Muscle of arm (tissue), 14 donors: Measurements from ENCODE around the gene MAEA. TPM values are rescaled to one million over a fixed set of nuclear protein-coding genes. Genes with fewer than 3 reads are reported as not detected.
A peak's percentile ranks its signal among the peaks of the same experiment; 100 is the strongest.

ENCODE experiments used
- DNase-seq: peaks from one replicate; pipeline ENCODE4 v3.0.0-alpha.2; 2013
- long read RNA-seq, 11 donors: transcript quantifications; one replicate each; lab custom pipeline, GENCODE V29; 2026
- polyA plus RNA-seq, 12 donors: library from polyadenylated mRNA; unstranded; fragments of 120-200 nt; gene quantifications; one replicate each; pipeline ENCODE4 v1.2.1, GENCODE V29; 2013; ENCODE audit not compliant: insufficient read length in 12 of 12

MAEA gene
- 10 to 100 TPM in 11 of 12 donors, not detected in 1; 27.3 to 58.0 (median 35.1) TPM for polyA plus RNA-seq
- long read RNA-seq, donor 1, transcript MAEA-202 (9 exons, 2,222 nt) = major isoform, 10 of 20 reads
- long read RNA-seq, donor 1, partial matches to known transcripts = 5 of 20 reads
- long read RNA-seq, donor 1, other reads (novel, unspliced or antisense) = 0 of 20 reads
- long read RNA-seq, donor 2, transcript MAEA-202 (9 exons, 2,222 nt) = major isoform, 20 of 23 reads
- long read RNA-seq, donor 2, partial matches to known transcripts = 0 of 23 reads
- long read RNA-seq, donor 2, other reads (novel, unspliced or antisense) = 0 of 23 reads
- long read RNA-seq, donor 3, transcript MAEA-202 (9 exons, 2,222 nt) = major isoform, 13 of 32 reads
- long read RNA-seq, donor 3, partial matches to known transcripts = 18 of 32 reads
- long read RNA-seq, donor 3, other reads (novel, unspliced or antisense) = 0 of 32 reads
- long read RNA-seq, donor 4, transcript MAEA-202 (9 exons, 2,222 nt) = major isoform, 5 of 9 reads
- long read RNA-seq, donor 4, partial matches to known transcripts = 0 of 9 reads
- long read RNA-seq, donor 4, other reads (novel, unspliced or antisense) = 0 of 9 reads
- long read RNA-seq, donor 5, transcript MAEA-202 (9 exons, 2,222 nt) = major isoform, 14 of 15 reads
- long read RNA-seq, donor 5, partial matches to known transcripts = 0 of 15 reads
- long read RNA-seq, donor 5, other reads (novel, unspliced or antisense) = 0 of 15 reads
- long read RNA-seq, donor 6, transcript MAEA-202 (9 exons, 2,222 nt) = major isoform, 9 of 9 reads
- long read RNA-seq, donor 6, partial matches to known transcripts = 0 of 9 reads
- long read RNA-seq, donor 6, other reads (novel, unspliced or antisense) = 0 of 9 reads
- long read RNA-seq, donor 7, transcript MAEA-202 (9 exons, 2,222 nt) = major isoform, 9 of 22 reads
- long read RNA-seq, donor 7, partial matches to known transcripts = 13 of 22 reads
- long read RNA-seq, donor 7, other reads (novel, unspliced or antisense) = 0 of 22 reads
- long read RNA-seq, donor 8, transcript MAEA-202 (9 exons, 2,222 nt) = major isoform, 14 of 44 reads
- long read RNA-seq, donor 8, partial matches to known transcripts = 27 of 44 reads
- long read RNA-seq, donor 8, other reads (novel, unspliced or antisense) = 0 of 44 reads
- long read RNA-seq, donor 9, transcript MAEA-202 (9 exons, 2,222 nt) = major isoform, 8 of 31 reads
- long read RNA-seq, donor 9, partial matches to known transcripts = 21 of 31 reads
- long read RNA-seq, donor 9, other reads (novel, unspliced or antisense) = 0 of 31 reads
- long read RNA-seq, donor 10, full-length matches to known transcripts = 20 of 36 reads
- long read RNA-seq, donor 10, partial matches to known transcripts = 16 of 36 reads
- long read RNA-seq, donor 10, other reads (novel, unspliced or antisense) = 0 of 36 reads
- long read RNA-seq, donor 11, transcript MAEA-202 (9 exons, 2,222 nt) = major isoform, 7 of 29 reads
- long read RNA-seq, donor 11, partial matches to known transcripts = 21 of 29 reads
- long read RNA-seq, donor 11, other reads (novel, unspliced or antisense) = 0 of 29 reads

DNA sequence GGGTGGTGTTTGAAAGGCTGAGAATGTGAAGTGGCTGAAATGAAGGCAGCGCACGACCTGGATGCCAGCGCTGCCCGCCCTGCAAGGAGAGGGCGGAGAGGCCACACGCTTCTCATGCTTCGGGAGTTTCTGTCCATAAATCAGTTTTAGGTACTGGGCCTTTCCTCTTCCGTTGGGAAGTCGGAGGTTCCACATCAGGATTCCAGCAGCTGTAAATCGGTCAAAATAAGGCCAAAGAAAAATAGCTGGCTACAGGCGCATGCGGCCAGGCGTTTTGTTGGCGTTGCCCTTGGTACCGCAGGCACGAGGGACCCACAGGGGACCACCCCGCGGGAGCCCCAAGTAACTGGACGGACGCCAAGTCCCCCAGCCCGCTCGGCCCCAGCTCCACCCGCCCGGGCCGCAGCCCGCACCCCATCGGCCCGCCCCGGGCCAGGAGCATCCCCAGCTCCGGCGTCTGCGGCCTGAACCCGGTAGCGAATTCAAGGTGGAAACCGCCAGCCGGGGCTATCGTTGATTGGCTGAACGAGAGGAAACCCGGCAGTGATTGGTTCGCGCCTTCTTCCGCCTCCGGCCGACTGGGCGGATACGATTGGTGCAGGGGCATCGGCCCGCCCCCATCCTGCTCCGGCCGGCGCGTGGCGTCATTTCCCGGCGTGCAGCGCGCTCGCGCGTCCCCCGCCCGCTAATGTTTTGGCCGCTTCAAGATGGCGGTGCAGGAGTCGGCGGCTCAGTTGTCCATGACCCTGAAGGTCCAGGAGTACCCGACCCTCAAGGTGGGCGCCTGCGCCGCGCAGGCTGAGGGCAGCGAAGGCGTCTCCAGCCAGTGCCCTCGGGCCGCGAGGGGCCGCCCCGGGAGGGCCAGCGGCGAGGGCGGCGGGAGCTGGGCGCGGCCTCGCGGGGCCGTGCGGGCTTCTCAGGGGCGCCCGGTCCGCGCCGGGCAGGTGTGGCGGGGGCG is at the start of gene MAEA:
TSS of gene MAEA (plus strand) at position 685 of the 958 bp plus-strand sequence. CDS start at position 708, 23 bp downstream.
- DNase-seq = peak; percentile 98

GRCh38 chr4:1239950-1240307 is 49.8 kb upstream of the MAEA start:
- no peak for DNase-seq

GRCh38 chr4:1240721-1241465 is 48.8 kb upstream of the MAEA start:
- DNase-seq = no peak

- DNase-seq = no peak
Observed at GRCh38 chr4:1241466-1241935, 48.2 kb upstream of the MAEA start.

DNA sequence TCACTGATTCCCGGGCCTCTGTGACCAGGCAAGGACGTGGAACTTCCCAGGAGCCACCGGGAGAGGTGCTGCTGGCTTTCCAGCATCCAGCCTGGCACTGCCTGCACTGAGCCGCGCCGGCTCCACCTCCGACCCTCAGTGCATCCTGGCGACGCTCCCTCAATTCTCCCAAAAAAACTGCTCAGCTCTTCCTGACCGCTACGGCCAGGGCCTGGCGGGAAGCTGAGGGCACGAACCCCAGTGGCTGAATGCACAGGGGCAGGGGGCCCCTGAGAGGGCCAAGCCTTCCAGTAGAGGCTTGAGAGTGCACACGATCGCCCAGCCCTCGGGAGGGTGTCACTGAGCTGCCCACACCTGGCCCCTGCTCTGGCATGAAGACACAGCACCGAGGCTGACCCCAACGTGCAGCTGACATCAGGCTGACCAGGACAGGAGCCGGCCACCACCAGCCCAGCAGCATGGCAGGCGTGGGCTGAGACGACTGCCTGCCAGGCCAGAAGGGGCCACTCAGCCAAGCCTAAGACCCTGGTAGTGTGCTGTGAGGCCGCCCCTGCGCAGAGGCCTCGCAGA is 47.7 kb upstream of the MAEA start:
- no peak for DNase-seq

GRCh38 chr4:1242506-1243450 is 46.9 kb upstream of the MAEA start:
- no peak for DNase-seq

GRCh38 chr4:1243451-1244080 is 46.1 kb upstream of the MAEA start:
- no peak for DNase-seq

DNA sequence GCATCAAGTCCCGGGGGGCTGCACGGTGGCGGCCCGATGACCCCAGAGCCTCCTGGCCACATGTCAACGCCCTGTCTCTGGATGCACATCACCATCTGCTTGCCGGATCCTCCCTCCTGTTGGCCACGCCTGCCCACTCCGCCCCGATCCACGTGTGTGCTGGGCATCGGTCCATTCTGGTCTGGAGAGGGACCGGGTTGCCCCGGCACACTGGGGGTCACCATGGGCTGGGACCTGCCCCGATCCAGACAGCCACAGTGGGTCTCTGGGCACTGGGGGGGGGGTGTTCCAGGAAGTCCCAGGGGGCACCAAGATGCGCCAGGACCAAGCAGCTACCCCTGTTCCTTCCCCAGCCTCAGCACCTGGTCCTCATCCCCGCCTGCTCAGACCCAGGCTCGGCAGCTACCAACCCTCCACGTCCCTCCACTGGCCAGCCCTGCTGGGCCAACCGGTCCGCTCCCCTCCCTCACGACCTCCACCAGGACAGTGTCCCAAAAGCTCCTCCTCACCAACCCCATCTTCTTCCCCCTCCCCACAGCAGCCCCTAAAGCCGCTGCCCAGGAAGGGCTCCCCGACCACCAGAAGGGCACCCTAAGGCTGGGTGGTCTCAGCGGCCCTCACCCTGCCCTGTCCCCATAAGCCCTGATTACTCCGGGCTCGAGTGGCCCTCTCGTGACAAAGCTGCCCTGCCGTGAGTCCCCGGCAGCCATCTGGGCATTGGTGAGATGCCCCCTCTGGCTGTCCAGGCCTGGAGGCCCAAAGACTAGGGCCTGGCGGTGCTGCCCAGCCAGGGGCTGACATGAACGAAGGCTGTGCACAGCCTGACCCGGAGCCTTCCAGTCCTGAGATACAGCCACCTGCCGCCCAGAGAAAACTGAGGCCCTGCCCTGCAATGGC is 45.4 kb upstream of the MAEA start:
- DNase-seq = no peak

GRCh38 chr4:1244978-1245471 is 44.7 kb upstream of the MAEA start:
- no peak for DNase-seq

GRCh38 chr4:1245481-1246051 is 44.1 kb upstream of the MAEA start:
- no peak for DNase-seq

DNA sequence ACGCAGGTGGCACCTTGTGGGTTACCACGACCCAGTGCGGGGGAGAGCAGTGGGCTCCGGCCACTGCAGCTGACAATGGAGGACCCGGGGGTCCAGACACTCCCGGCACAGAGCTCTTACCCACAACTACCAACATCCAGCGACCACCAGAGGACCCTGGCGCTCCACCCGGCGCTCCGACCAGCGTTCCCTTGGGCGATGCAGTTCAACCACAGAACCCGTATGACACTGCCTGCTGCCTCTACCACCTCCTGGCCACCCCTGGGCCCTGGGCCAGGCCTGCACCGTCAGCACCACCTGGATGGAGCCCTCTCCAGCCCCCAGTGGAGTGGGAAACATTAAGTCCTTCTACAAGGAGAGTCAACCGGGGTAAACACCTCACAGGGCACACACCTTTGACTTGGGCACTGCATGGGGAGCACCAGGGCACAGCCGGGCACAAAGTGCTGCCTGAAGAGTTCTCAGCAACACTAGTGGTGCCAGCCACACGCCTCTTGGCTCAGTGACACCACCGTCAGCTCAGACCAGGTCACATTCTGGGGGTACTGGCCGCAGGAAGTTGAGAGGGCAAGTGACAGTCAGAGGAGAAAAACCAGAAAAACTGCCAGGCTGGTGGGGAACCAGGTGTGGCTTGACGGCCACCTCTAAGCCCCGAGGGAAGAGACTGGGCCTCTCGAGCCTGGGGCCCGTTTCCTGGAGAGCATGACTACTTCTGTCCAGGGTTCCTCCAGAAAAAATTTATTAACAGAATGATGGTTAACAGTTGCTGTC is 43.4 kb upstream of the MAEA start:
- no peak for DNase-seq

DNA sequence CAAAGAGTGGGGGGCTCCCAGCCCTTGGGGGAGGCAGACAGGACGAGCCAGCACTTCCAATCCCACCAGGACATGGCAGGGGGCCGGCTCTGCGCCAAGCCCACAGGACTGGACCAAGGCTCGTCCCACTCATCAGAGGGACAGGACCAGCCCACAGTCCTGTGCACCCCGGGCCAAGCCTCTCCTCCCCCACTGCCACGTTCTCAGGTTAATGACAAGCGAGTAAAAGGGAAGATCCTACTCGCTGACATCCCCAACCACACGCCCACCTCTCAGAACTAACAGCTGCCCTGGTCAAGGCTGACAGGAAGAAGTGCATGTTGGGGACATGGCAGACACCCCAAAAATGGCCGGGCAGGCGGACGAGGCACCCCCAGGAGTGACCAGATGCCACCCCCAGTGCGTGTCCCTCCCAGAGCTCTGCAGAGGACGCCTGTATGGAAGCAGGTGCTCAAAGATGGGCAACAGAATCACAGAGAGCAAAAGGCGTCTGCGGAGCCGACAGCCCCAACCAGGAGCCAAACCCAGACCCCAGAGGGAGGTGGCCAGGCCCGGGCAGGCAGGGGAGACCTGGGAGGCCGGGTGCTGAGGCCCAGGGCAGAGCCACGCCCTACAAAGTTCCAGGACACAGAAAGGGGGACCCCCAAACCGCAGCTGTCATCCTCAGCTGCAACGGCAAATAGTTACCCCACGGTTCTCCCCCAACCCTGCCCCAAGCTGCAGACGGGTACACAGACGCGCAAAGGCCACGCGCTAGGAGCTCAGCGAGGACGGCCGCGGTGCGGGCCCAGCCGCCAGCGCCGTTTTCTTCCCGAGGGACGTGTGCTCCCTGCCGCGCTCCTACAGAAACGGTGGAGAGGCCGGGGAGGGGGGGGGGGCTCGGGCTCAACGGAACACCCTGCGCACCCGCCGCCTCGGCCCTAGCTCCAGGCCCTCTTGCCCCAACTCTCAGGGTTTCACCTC is 42.5 kb upstream of the MAEA start:
- DNase-seq = no peak

DNA sequence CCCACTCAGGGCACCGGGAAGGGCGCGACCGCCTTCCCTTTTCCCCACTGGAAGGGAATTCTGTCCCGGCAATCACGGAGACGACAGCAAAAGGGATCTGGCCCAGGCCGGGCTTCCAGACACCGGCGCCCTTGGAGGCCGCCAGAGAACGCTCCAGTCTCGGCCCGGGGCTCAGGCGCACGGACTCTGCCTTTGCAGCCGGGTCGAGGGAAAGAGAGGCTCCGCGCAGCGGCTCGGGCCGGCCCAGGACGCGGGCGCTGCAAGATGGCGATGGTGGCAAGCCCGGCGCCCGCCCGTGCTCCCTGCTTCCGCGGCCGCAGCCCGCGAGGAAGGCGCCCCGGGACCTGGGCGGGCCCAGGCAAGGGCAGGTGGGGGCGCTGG is 41.8 kb upstream of the MAEA start:
- DNase-seq = no peak
